CD4-positive, alpha-beta T cell (primary cell): ENCODE results near the gene POU6F1. TPM values are rescaled to one million over a fixed set of nuclear protein-coding genes. Genes with fewer than 3 reads are reported as not detected.

ENCODE experiments used
- ATAC-seq: fragments of 200-7000 bp; cut with Tn5 transposase; one replicate; pipeline ENCODE4 v1.10.0; 2022; ENCODE audit warnings: mild to moderate bottlenecking; ENCODE audit not compliant: poor library complexity
- CTCF ChIA-PET: fragments of 350-600 bp; sonication (Branson Sonifier 250); formaldehyde crosslinking; loops from one replicate; lab custom pipeline; 2021; ENCODE audit warnings: antibody characterized with exemption, inconsistent platforms; lab: Charles Lee
- POLR2A ChIA-PET: fragments of 350-600 bp; sonication (Branson Sonifier 250); formaldehyde crosslinking; loops from one replicate; lab custom pipeline; 2021; ENCODE audit warnings: antibody characterized with exemption, inconsistent platforms; lab: Charles Lee
- DNase-seq, 14 experiments: peaks; one replicate each; pipeline ENCODE4 v3.0.0-alpha.2; 2013 to 2020; ENCODE audit warnings: mixed read lengths in 2 of 14
- H3K27ac ChIP-seq, 2 donors: one replicate each; pipeline versions ENCODE4 v1.5.1 to v1.7.0; 2013; ENCODE audit warnings: low read length in 2 of 2, low read depth in 1 of 2, mild to moderate bottlenecking in 1 of 2
- H3K27me3 ChIP-seq, 2 experiments: 1 replicate in 1 of 2; 2 replicates in 1 of 2; pipeline versions ENCODE4 v1.6.1 to v1.7.0; 2013; ENCODE audit warnings: low read length in 2 of 2, control low read depth in 1 of 2, mild to moderate bottlenecking in 1 of 2, moderate library complexity in 1 of 2; ENCODE audit not compliant: insufficient read depth in 2 of 2, control insufficient read depth in 1 of 2
- H3K36me3 ChIP-seq: one replicate; pipeline ENCODE4 v1.6.1; 2013; ENCODE audit warnings: low read length, control low read depth; ENCODE audit not compliant: insufficient read depth
- H3K4me1 ChIP-seq: one replicate; pipeline ENCODE4 v1.6.1; 2013; ENCODE audit warnings: low read length, control low read depth; ENCODE audit not compliant: insufficient read depth
- H3K4me3 ChIP-seq: one replicate; pipeline ENCODE4 v1.5.1; 2013; ENCODE audit warnings: mild to moderate bottlenecking, low read length, moderate library complexity
- H3K9me3 ChIP-seq, 2 experiments: 1 replicate in 1 of 2; 2 replicates in 1 of 2; pipeline versions ENCODE4 v1.6.1 to v1.7.0; 2013; ENCODE audit warnings: low read length in 2 of 2, mild to moderate bottlenecking in 2 of 2, control low read depth in 1 of 2, moderate library complexity in 1 of 2; ENCODE audit not compliant: control insufficient read depth in 1 of 2, insufficient read depth in 1 of 2
- H3K27ac Mint-ChIP-seq: one replicate; pipeline ENCODE4 v1.8.0; 2020; ENCODE audit warnings: mixed read lengths
- H3K27me3 Mint-ChIP-seq: one replicate; pipeline ENCODE4 v1.8.0; 2021; ENCODE audit warnings: mixed read lengths
- H3K36me3 Mint-ChIP-seq: one replicate; pipeline ENCODE4 v1.8.0; 2021; ENCODE audit warnings: low read depth, mixed read lengths
- H3K4me1 Mint-ChIP-seq: one replicate; pipeline ENCODE4 v1.8.0; 2021; ENCODE audit warnings: low read depth, mixed read lengths
- H3K4me3 Mint-ChIP-seq: one replicate; pipeline ENCODE4 v1.8.0; 2020; ENCODE audit warnings: mild to moderate bottlenecking, mixed read lengths
- H3K9me3 Mint-ChIP-seq: one replicate; pipeline ENCODE4 v1.8.0; 2020; ENCODE audit warnings: mixed read lengths
- CTCF ChIP-seq: fragments of 200-600 bp; IDR thresholded peaks from one replicate; pipeline ENCODE4 v1.8.0; 2022; ENCODE audit warnings: antibody characterized with exemption, mild to moderate bottlenecking
- intact Hi-C, 2 experiments: fragments of 100-400 bp; cut with DNase I in 1 of 2; cut with micrococcal nuclease in 1 of 2; formaldehyde crosslinking; loops; one replicate each; pipeline versions ENCODE4 v1.15.1 to v1.9.0; 2023 to 2025; cut with DNase I, micrococcal nuclease
- total RNA-seq, 174 experiments: library from RNA in 2 of 174; stranded (reverse) in 2 of 174; gene quantifications; one replicate each; pipeline ENCODE4 v1.2.3 and lab custom pipeline; 2021 to 2026

The POU6F1 gene
- total RNA-seq, 2 experiments from 2014 or later = 31.7 to 36.8 TPM

GRCh38 chr12:51190820-51191219 lies 27.0 kb downstream of the POU6F1 start:
- Histone ChIP-seq H3K27me3 (no peaks in the 10 kb centered on the region), H3K36me3 (peaks cover 23% of the 10 kb centered on the region), H3K27ac (no peak overlapping the region), H3K4me3 (no peak overlapping the region), H3K4me1 (no peaks in the 10 kb centered on the region), H3K9me3 (no peaks in the 10 kb centered on the region)
- Mint-ChIP-seq H3K27ac (no peak overlapping the region), H3K4me1 (no peaks in the 10 kb centered on the region), H3K9me3 (no peaks in the 10 kb centered on the region), H3K36me3 (peaks cover 39% of the 10 kb centered on the region), H3K4me3 (no peak overlapping the region), H3K27me3 (no peaks in the 10 kb centered on the region)
- CTCF ChIA-PET = no interaction called here
- no peak for TF ChIP-seq CTCF
- no peak for ATAC-seq
- no peak for DNase-seq
- intact Hi-C loops = no loop called here
- POLR2A ChIA-PET = interaction anchor here (0.7 to 1.1 kb wide), 2 partner anchors 9 to 48 kb away, joined by 3 read pairs; partner anchors contain the start of gene DAZAP2

GRCh38 chr12:51189790-51190355 lies 28.0 kb downstream of the POU6F1 start:
- ATAC-seq (no peak), DNase-seq (no peak)
- intact Hi-C loops = no loop called here
- H3K36me3 ChIP-seq = peaks cover 23% of the 10 kb centered on the region
- no peak overlapping the region for H3K4me3 ChIP-seq
- no peak for TF ChIP-seq CTCF
- H3K4me1 ChIP-seq = no peaks in the 10 kb centered on the region
- no peaks in the 10 kb centered on the region for H3K9me3 ChIP-seq
- Mint-ChIP-seq H3K36me3 (peaks cover 36% of the 10 kb centered on the region), H3K4me3 (no peak overlapping the region), H3K27ac (no peak overlapping the region), H3K9me3 (no peaks in the 10 kb centered on the region), H3K27me3 (no peaks in the 10 kb centered on the region), H3K4me1 (no peaks in the 10 kb centered on the region)
- H3K27me3 ChIP-seq = no peaks in the 10 kb centered on the region
- CTCF ChIA-PET = no interaction called here
- no peak overlapping the region for H3K27ac ChIP-seq
- POLR2A ChIA-PET = no interaction called here

GRCh38 chr12:51188359-51189051 lies 29.4 kb downstream of the POU6F1 start:
- Mint-ChIP-seq H3K36me3 (peaks cover 36% of the 10 kb centered on the region), H3K27me3 (no peaks in the 10 kb centered on the region), H3K9me3 (no peaks in the 10 kb centered on the region), H3K4me1 (no peaks in the 10 kb centered on the region), H3K4me3 (no peak overlapping the region), H3K27ac (no peak overlapping the region)
- Histone ChIP-seq H3K27ac (no peak overlapping the region), H3K27me3 (no peaks in the 10 kb centered on the region), H3K36me3 (peaks cover 23% of the 10 kb centered on the region), H3K4me1 (no peaks in the 10 kb centered on the region), H3K4me3 (no peak overlapping the region), H3K9me3 (no peaks in the 10 kb centered on the region)
- ChIA-PET POLR2A (interaction anchor here (0.6 kb wide), 1 partner anchor 30 kb away, joined by 4 read pairs; no protein-coding TSS in a partner anchor), CTCF (no interaction called here)
- no peak for DNase-seq
- no peak for TF ChIP-seq CTCF
- intact Hi-C loops = no loop called here
- no peak for ATAC-seq
